ENCODE data around the gene AK8. TPM values are rescaled to one million over a fixed set of nuclear protein-coding genes. Genes with fewer than 3 reads are reported as not detected.
A peak's percentile ranks its signal among the peaks of the same experiment; 100 is the strongest.

Gene AK8
- total RNA-seq, 1 experiment from 2014 or later = 0.88 TPM

GRCh38 chr9:132879457-132880323, 1.6 kb upstream of the AK8 start:
- Histone ChIP-seq H3K4me3 (ENCODE audit: low read depth, low read length) (no peak overlapping the region), H3K27me3 (replicated peaks; ENCODE audit: control insufficient read depth, insufficient read depth, low read length) (no peaks in the 10 kb centered on the region), H3K9me3 (no peaks in the 10 kb centered on the region), H3K4me1 (no peaks in the 10 kb centered on the region), H3K36me3 (ENCODE audit: control insufficient read depth, insufficient read depth, low read length) (no peaks in the 10 kb centered on the region)
- Mint-ChIP-seq H3K4me3 (ENCODE audit: unreplicated experiment) (peak overlapping the region; percentile 78), H3K36me3 (ENCODE audit: insufficient read depth, unreplicated experiment) (peaks cover 4% of the 10 kb centered on the region), H3K9me3 (ENCODE audit: unreplicated experiment) (no peaks in the 10 kb centered on the region), H3K4me1 (ENCODE audit: low read depth, unreplicated experiment) (no peaks in the 10 kb centered on the region), H3K27me3 (ENCODE audit: insufficient read depth, unreplicated experiment) (no peaks in the 10 kb centered on the region), H3K27ac (ENCODE audit: unreplicated experiment) (peak overlapping the region; percentile 29)
- no peak for DNase-seq
- BruUV-seq (replicated peaks) = no TSS peak
- POLR2A ChIA-PET = no interaction called here
- CTCF ChIA-PET = interaction anchor here (0.5 to 0.8 kb wide), 2 partner anchors 1186 to 1335 kb away, joined by 3 to 4 read pairs; no protein-coding TSS in a partner anchor
- no peak for TF ChIP-seq CTCF (IDR thresholded peaks at IDR 0.05; ENCODE audit: insufficient read depth in 1 of 2, low read depth in 1 of 2, low read length in 1 of 2, severe bottlenecking in 1 of 2, unreplicated experiment in 1 of 2)
- intact Hi-C loops (cut with micrococcal nuclease; ENCODE audit: unreplicated experiment) = no loop called here

- Histone ChIP-seq H3K4me3 (ENCODE audit: low read depth, low read length) (peak within 1 kb of the TSS; percentile 67), H3K27me3 (replicated peaks; ENCODE audit: control insufficient read depth, insufficient read depth, low read length) (no peaks in the 10 kb centered on the region), H3K4me1 (no peaks in the 10 kb centered on the region), H3K36me3 (ENCODE audit: control insufficient read depth, insufficient read depth, low read length) (no peaks in the 10 kb centered on the region), H3K9me3 (no peaks in the 10 kb centered on the region)
- no peaks in the 10 kb centered on the region for H3K27me3 Mint-ChIP-seq (ENCODE audit: insufficient read depth, unreplicated experiment)
- H3K9me3 Mint-ChIP-seq (ENCODE audit: unreplicated experiment) = no peaks in the 10 kb centered on the region
- H3K27ac Mint-ChIP-seq (ENCODE audit: unreplicated experiment) = peak within 1 kb of the TSS; percentile 73
- peaks cover 4% of the 10 kb centered on the region for H3K36me3 Mint-ChIP-seq (ENCODE audit: insufficient read depth, unreplicated experiment)
- TSS peak; percentile 33 for BruUV-seq (replicated peaks)
- TF ChIP-seq CTCF (IDR thresholded peaks at IDR 0.05; ENCODE audit: insufficient read depth in 1 of 2, low read depth in 1 of 2, low read length in 1 of 2, severe bottlenecking in 1 of 2, unreplicated experiment in 1 of 2) = no peak
- peak; percentile 62 to 69 for DNase-seq
- ChIA-PET CTCF (interaction anchor here (0.6 kb wide), 1 partner anchor 12 kb away, joined by 5 read pairs; no protein-coding TSS in a partner anchor), POLR2A (interaction anchor here (0.9 kb wide), 1 partner anchor 209 kb away, joined by 5 read pairs; the partner anchor contains the start of genes DDX31 and GTF3C4)
- peak within 1 kb of the TSS; percentile 78 for H3K4me3 Mint-ChIP-seq (ENCODE audit: unreplicated experiment)
- no peaks in the 10 kb centered on the region for H3K4me1 Mint-ChIP-seq (ENCODE audit: low read depth, unreplicated experiment)
- intact Hi-C loops (cut with micrococcal nuclease; ENCODE audit: unreplicated experiment) = no loop called here
Measured at GRCh38 chr9:132878695-132879456, 792 bp upstream of the AK8 start, which contains the start of gene SPACA9. SPACA9 (plus strand) TSS chr9:132878898; CDS start chr9:132883948, 5,050 bp downstream.

- no peaks in the 10 kb centered on the region for H3K9me3 Mint-ChIP-seq (ENCODE audit: unreplicated experiment)
- Histone ChIP-seq H3K4me3 (ENCODE audit: low read depth, low read length) (peak overlapping the region; percentile 67), H3K27me3 (replicated peaks; ENCODE audit: control insufficient read depth, insufficient read depth, low read length) (no peaks in the 10 kb centered on the region), H3K4me1 (no peaks in the 10 kb centered on the region), H3K9me3 (no peaks in the 10 kb centered on the region), H3K36me3 (ENCODE audit: control insufficient read depth, insufficient read depth, low read length) (no peaks in the 10 kb centered on the region)
- H3K27me3 Mint-ChIP-seq (ENCODE audit: insufficient read depth, unreplicated experiment) = peaks cover 3% of the 10 kb centered on the region
- POLR2A ChIA-PET = no interaction called here
- intact Hi-C loops (cut with micrococcal nuclease; ENCODE audit: unreplicated experiment) = no loop called here
- H3K27ac Mint-ChIP-seq (ENCODE audit: unreplicated experiment) = peak overlapping the region; percentile 73
- peaks cover 4% of the 10 kb centered on the region for H3K36me3 Mint-ChIP-seq (ENCODE audit: insufficient read depth, unreplicated experiment)
- peaks cover 6% of the 10 kb centered on the region for H3K4me1 Mint-ChIP-seq (ENCODE audit: low read depth, unreplicated experiment)
- CTCF ChIA-PET = no interaction called here
- peak overlapping the region; percentile 78 for H3K4me3 Mint-ChIP-seq (ENCODE audit: unreplicated experiment)
- TF ChIP-seq CTCF (IDR thresholded peaks at IDR 0.05; ENCODE audit: insufficient read depth in 1 of 2, low read depth in 1 of 2, low read length in 1 of 2, severe bottlenecking in 1 of 2, unreplicated experiment in 1 of 2) = no peak
- BruUV-seq (replicated peaks) = no TSS peak
- no peak for DNase-seq
Measured at GRCh38 chr9:132877458-132877823, 643 bp downstream of the AK8 start.

All from Caco-2 (cell line).